MCF 10A (cell line): ENCODE measurements around the gene MTCH2. TPM values are rescaled to one million over a fixed set of nuclear protein-coding genes. Genes with fewer than 3 reads are reported as not detected.

Experiments
- BruUV-seq: library from RNA; stranded (reverse); fragments of 400-500 nt; replicated peaks from 2 replicates; lab custom pipeline; 2021; lab: Mats Ljungman, UMichigan
- CTCF ChIA-PET: fragments of 300-600 bp; sonication (Branson Sonifier 250); formaldehyde crosslinking; extraction: SDS; loops from one replicate; lab custom pipeline; 2021; ENCODE audit warnings: antibody characterized with exemption, inconsistent platforms; lab: Yijun Ruan, JAX
- POLR2A ChIA-PET: fragments of 300-600, 350-650 bp; sonication (Branson Sonifier 250); formaldehyde crosslinking; extraction: SDS; loops from one replicate; lab custom pipeline; 2020; ENCODE audit warnings: antibody characterized with exemption, inconsistent platforms; lab: Yijun Ruan, JAX
- DNase-seq: peaks from one replicate; pipeline ENCODE4 v3.0.0-alpha.2; 2018; ENCODE audit not compliant: unreplicated experiment
- H3K27ac Mint-ChIP-seq: one replicate; pipeline ENCODE4 v1.8.0; 2022; ENCODE audit warnings: mild to moderate bottlenecking, low read depth, mixed read lengths; ENCODE audit not compliant: unreplicated experiment
- H3K27me3 Mint-ChIP-seq: one replicate; pipeline ENCODE4 v1.8.0; 2022; ENCODE audit warnings: mixed read lengths; ENCODE audit not compliant: insufficient read depth, unreplicated experiment
- H3K36me3 Mint-ChIP-seq: one replicate; pipeline ENCODE4 v1.8.0; 2022; ENCODE audit warnings: mild to moderate bottlenecking, moderate library complexity, mixed read lengths; ENCODE audit not compliant: insufficient read depth, unreplicated experiment
- H3K4me1 Mint-ChIP-seq: one replicate; pipeline ENCODE4 v1.8.0; 2022; ENCODE audit warnings: mixed read lengths; ENCODE audit not compliant: insufficient read depth, unreplicated experiment
- H3K4me3 Mint-ChIP-seq: one replicate; pipeline ENCODE4 v1.8.0; 2022; ENCODE audit warnings: mild to moderate bottlenecking, moderate library complexity, mixed read lengths; ENCODE audit not compliant: unreplicated experiment
- H3K9me3 Mint-ChIP-seq: one replicate; pipeline ENCODE4 v1.8.0; 2022; ENCODE audit warnings: mixed read lengths; ENCODE audit not compliant: unreplicated experiment
- intact Hi-C: fragments of 100-400 bp; cut with micrococcal nuclease; formaldehyde crosslinking; loops from 2 replicates; pipeline ENCODE4 v1.14.1; 2022
- total RNA-seq: library from RNA; stranded (reverse); gene quantifications from 2 replicates; pipeline ENCODE4 v1.2.3, GENCODE V29; 2022
- TF ChIP-seq, protein P1 (sequence below): fragments of 200-600 bp; IDR thresholded peaks from one replicate; pipeline ENCODE4 v1.8.0; 2022; ENCODE audit warnings: antibody characterized with exemption, mild to moderate bottlenecking; ENCODE audit not compliant: unreplicated experiment

Gene MTCH2
- total RNA-seq, 1 experiment from 2014 or later: 133 TPM

DNA sequence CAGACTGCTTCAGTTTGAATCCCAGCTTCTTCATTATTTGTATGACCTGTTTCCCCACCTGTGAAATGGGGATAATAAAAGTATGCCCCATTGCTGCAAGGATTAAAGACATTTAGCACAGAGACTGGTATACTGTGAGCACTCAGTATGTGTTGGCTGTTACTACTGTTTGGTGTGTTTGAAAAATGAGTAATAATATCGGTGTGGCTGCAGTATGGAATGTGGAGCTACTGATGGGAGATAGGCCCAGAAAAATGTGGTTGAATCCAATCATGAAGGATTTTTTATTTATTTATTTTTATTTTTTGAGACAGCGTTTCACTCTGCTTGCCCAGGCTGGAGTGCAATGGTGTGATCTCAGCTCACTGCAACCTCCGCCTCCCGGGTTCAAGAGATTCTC lies 39.1 kb downstream of the MTCH2 start:
- no peaks in the 10 kb centered on the region for H3K27me3 Mint-ChIP-seq
- intact Hi-C loops: no loop called here
- H3K4me3 Mint-ChIP-seq: no peak overlapping the region
- no peak for DNase-seq
- TF ChIP-seq, protein P1, sequence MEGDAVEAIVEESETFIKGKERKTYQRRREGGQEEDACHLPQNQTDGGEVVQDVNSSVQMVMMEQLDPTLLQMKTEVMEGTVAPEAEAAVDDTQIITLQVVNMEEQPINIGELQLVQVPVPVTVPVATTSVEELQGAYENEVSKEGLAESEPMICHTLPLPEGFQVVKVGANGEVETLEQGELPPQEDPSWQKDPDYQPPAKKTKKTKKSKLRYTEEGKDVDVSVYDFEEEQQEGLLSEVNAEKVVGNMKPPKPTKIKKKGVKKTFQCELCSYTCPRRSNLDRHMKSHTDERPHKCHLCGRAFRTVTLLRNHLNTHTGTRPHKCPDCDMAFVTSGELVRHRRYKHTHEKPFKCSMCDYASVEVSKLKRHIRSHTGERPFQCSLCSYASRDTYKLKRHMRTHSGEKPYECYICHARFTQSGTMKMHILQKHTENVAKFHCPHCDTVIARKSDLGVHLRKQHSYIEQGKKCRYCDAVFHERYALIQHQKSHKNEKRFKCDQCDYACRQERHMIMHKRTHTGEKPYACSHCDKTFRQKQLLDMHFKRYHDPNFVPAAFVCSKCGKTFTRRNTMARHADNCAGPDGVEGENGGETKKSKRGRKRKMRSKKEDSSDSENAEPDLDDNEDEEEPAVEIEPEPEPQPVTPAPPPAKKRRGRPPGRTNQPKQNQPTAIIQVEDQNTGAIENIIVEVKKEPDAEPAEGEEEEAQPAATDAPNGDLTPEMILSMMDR: no peak
- H3K36me3 Mint-ChIP-seq: no peaks in the 10 kb centered on the region
- no peak overlapping the region for H3K27ac Mint-ChIP-seq
- POLR2A ChIA-PET: interaction anchor here (0.7 to 1.6 kb wide), 2 partner anchors 9 to 63 kb away, joined by 3 read pairs; partner anchors contain the start of gene C1QTNF4
- H3K9me3 Mint-ChIP-seq: no peaks in the 10 kb centered on the region
- no peaks in the 10 kb centered on the region for H3K4me1 Mint-ChIP-seq
- CTCF ChIA-PET: interaction anchor here (1.5 kb wide), 1 partner anchor 9 kb away, joined by 3 read pairs; no protein-coding TSS in a partner anchor
- BruUV-seq: no TSS peak

DNA sequence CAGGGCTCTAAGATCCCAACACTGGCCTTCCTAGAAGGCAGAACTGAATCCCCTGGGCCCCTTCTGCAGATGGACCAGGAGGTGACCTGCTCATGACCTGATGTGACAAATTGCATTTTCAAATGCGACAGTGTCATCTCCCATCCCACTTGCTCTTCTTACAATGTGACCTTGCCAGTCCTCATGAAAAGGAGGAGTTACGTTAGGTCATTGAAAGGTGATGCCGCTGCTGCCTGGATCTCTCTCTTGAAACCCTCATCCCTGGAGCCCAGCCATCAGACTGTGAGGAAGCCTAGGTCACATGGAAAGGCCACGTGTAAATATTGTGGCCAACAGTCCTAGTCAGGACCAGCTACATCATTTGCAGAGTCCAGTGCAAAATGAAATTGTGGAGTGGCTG lies 42.5 kb downstream of the MTCH2 start:
- TF ChIP-seq, protein P1: no peak
- CTCF ChIA-PET: no interaction called here
- no peak overlapping the region for H3K4me3 Mint-ChIP-seq
- POLR2A ChIA-PET: no interaction called here
- no peaks in the 10 kb centered on the region for H3K36me3 Mint-ChIP-seq
- no peak for DNase-seq
- BruUV-seq: no TSS peak
- intact Hi-C loops: no loop called here
- H3K27ac Mint-ChIP-seq: no peak overlapping the region
- peaks cover 13% of the 10 kb centered on the region for H3K27me3 Mint-ChIP-seq
- no peaks in the 10 kb centered on the region for H3K4me1 Mint-ChIP-seq
- H3K9me3 Mint-ChIP-seq: no peaks in the 10 kb centered on the region

DNA sequence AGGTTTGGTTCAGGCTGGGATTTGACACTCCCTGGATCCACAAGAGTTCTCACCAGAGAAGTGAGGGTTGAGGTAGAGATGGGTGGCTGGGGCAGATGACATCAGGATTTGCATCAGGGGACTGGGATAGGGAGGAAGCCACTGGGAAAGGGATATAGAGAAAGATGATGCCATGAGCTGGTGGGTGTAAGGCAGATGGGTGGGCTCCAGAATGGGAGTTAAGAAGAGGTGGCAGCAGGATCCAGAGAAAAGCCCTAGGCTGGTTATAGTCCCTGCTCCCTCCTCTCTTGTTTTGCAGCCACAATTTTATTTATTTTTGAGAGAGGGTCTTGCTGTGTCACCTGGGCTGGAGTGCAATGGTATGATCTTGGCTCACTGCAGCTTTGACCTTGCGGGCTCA lies 46.4 kb downstream of the MTCH2 start:
- Mint-ChIP-seq H3K4me1 (no peaks in the 10 kb centered on the region), H3K9me3 (no peaks in the 10 kb centered on the region), H3K27ac (no peak overlapping the region), H3K36me3 (no peaks in the 10 kb centered on the region), H3K4me3 (no peak overlapping the region), H3K27me3 (peaks cover 34% of the 10 kb centered on the region)
- no peak for DNase-seq
- POLR2A ChIA-PET: interaction anchor here (0.9 to 1.2 kb wide), 5 partner anchors 11 to 25 kb away, joined by 3 to 4 read pairs (median 3); partner anchors contain the start of genes KBTBD4 and NDUFS3
- BruUV-seq: no TSS peak
- TF ChIP-seq, protein P1: no peak
- intact Hi-C loops: no loop called here
- CTCF ChIA-PET: interaction anchor here (0.6 kb wide), 1 partner anchor 163 kb away, joined by 3 read pairs; no protein-coding TSS in a partner anchor

DNA sequence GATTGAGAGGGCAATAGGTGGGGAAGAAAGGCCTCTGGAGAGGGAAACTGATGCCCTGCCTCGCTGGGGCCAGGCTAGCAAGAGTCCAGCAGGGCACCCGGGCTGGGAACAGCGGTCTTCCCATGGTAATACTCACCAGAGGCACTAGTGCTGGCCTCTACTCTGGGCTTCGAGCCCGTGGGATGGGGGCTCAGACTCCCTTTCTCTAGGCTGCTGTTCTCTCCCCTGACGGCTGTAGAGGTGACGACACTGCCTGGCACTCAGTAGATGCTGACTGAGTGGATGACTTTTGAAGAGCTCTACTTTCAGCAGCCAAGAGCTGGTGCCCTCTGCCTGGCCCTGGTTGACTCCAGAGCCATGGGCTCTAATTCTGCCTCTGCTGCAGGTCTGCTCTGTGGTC lies 47.3 kb downstream of the MTCH2 start:
- POLR2A ChIA-PET: interaction anchor here (0.9 to 1.2 kb wide), 4 partner anchors 12 to 26 kb away, joined by 3 to 4 read pairs (median 3); no protein-coding TSS in a partner anchor
- intact Hi-C loops: no loop called here
- no TSS peak for BruUV-seq
- H3K36me3 Mint-ChIP-seq: no peaks in the 10 kb centered on the region
- CTCF ChIA-PET: interaction anchor here (0.5 kb wide), 1 partner anchor 1328 kb away, joined by 3 read pairs; no protein-coding TSS in a partner anchor
- H3K9me3 Mint-ChIP-seq: no peaks in the 10 kb centered on the region
- TF ChIP-seq, protein P1: no peak
- no peak overlapping the region for H3K4me3 Mint-ChIP-seq
- peaks cover 34% of the 10 kb centered on the region for H3K27me3 Mint-ChIP-seq
- no peak for DNase-seq
- no peaks in the 10 kb centered on the region for H3K4me1 Mint-ChIP-seq
- no peak overlapping the region for H3K27ac Mint-ChIP-seq
